Femur (tissue), 1 donor: ENCODE results near the gene HERC3.
"Not testable (repeated sequence)": the region's sequence is repeated elsewhere in the genome, so short reads cannot be mapped to it uniquely, and the experiment has no call there.

Source experiments
- DNase-seq: peaks from one replicate; pipeline ENCODE4 v3.0.0-alpha.2; 2017

The HERC3 gene

GRCh38 chr4:88609794-88610193 is 17.5 kb downstream of the HERC3 start:
- DNase-seq: not testable (repeated sequence)

GRCh38 chr4:88610771-88611170 is 18.5 kb downstream of the HERC3 start:
- peak; percentile 60 for DNase-seq

GRCh38 chr4:88613417-88613875 is 21.2 kb downstream of the HERC3 start:
- no peak for DNase-seq

GRCh38 chr4:88614058-88614457 is 21.8 kb downstream of the HERC3 start:
- DNase-seq: no peak

- no peak for DNase-seq
Observed at GRCh38 chr4:88616275-88617150, 24.2 kb downstream of the HERC3 start.

- DNase-seq: no peak
Observed at GRCh38 chr4:88618782-88619485, 26.7 kb downstream of the HERC3 start.

GRCh38 chr4:88619971-88620370 is 27.7 kb downstream of the HERC3 start:
- no peak for DNase-seq

- no peak for DNase-seq
Observed at GRCh38 chr4:88621763-88622327, 29.6 kb downstream of the HERC3 start.

GRCh38 chr4:88623097-88623496 is 30.8 kb downstream of the HERC3 start:
- DNase-seq: no peak

- peak; percentile 51 for DNase-seq
Observed at GRCh38 chr4:88628746-88629145, 36.5 kb downstream of the HERC3 start.

- DNase-seq: no peak
Observed at GRCh38 chr4:88629826-88630225, 37.5 kb downstream of the HERC3 start.

- DNase-seq: no peak
Observed at GRCh38 chr4:88630756-88631155, 38.5 kb downstream of the HERC3 start.

GRCh38 chr4:88643932-88644331 is 51.7 kb downstream of the HERC3 start:
- no peak for DNase-seq

GRCh38 chr4:88645994-88646393 is 53.7 kb downstream of the HERC3 start:
- DNase-seq: no peak

- DNase-seq: no peak
Observed at GRCh38 chr4:88646528-88647280, 54.4 kb downstream of the HERC3 start.

GRCh38 chr4:88649716-88650115 is 57.4 kb downstream of the HERC3 start:
- no peak for DNase-seq

GRCh38 chr4:88653371-88653946 is 61.2 kb downstream of the HERC3 start:
- DNase-seq: no peak

GRCh38 chr4:88655226-88655625 is 62.9 kb downstream of the HERC3 start:
- DNase-seq: no peak

GRCh38 chr4:88659055-88659889 is 67.0 kb downstream of the HERC3 start:
- DNase-seq: peak; percentile 47

- DNase-seq: no peak
Observed at GRCh38 chr4:88659890-88660208, 67.6 kb downstream of the HERC3 start.

- no peak for DNase-seq
Observed at GRCh38 chr4:88660446-88661294, 68.4 kb downstream of the HERC3 start.
